HG02981 (cell line): ENCODE measurements around the gene FAM53B.
A peak's percentile ranks its signal among the peaks of the same experiment; 100 is the strongest.

Source experiments
- ATAC-seq: cut with Tn5 transposase; IDR thresholded peaks from one replicate; pipeline ENCODE4 v1.9.1; 2021; ENCODE audit warnings: mild to moderate bottlenecking, moderate library complexity; ENCODE audit not compliant: unreplicated experiment

The FAM53B gene

DNA sequence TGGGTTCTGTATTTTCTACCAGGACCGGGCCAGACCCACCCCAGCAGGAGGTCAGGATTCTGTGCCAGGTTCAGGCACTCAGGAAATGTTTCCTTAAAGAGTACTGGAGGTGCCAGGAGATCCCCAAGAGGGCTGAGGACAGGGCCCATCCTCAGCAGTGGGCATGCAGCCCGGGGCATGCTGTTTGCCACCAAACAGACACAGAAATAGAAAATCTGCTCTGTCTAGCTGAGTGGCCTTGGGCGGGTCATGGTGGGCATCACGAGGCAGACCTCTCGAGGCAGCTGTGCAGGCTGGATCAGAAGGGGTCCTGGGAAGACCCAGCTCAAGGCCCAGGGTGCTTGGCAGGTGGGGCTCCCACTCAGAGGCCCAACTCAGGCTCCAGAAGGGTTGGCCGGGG, 105.0 kb downstream of the FAM53B start:
- ATAC-seq, result no peak

DNA sequence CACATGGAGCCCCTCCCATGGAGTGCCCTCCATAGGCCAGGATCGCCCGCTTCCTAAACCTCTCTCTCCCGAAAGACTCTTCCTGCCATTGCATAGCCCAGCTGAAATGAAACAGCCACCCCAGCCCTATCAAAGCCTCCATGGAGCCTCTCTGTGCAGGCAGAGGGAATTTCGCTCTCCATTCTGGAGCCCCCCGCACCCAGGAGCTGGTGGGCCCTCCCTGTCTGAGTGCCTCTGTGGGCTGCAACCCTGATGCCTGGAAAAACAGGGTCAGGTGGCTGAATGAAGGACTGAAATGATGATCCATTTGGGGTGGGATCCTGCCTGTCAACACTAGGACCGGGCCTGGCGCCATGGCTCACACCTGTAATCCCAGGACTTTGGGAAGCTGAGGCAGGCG, 106.4 kb downstream of the FAM53B start:
- no peak for ATAC-seq

DNA sequence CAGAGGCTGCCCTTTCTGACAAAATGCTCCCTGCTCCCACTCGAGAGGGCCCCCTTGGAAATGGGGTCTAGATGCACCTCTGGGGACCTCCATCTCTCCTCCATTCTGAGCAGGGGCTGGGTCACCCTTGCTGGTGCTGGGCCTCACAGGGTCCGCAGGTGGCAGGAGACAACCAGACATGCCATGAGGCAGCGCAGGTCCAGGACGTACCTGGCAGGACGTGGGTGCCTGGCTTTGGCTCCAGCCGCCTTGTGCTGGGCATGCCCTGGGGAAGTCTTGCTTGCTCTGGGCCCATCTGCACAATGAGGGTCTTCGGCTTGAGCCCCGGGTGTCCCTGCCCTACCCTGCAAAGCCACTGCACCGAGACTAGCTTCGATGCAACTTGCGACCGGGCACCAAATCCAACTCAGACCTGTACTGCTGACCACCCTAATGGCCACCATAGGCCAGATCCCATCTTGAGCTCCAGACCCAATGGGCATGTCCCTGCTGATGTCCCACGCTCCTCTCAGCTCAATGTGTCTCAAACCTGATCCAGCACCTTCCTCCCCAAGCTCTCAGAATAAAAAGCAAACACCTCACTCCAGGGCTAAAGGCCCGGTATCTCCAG, 107.0 kb downstream of the FAM53B start:
- ATAC-seq, result no peak

DNA sequence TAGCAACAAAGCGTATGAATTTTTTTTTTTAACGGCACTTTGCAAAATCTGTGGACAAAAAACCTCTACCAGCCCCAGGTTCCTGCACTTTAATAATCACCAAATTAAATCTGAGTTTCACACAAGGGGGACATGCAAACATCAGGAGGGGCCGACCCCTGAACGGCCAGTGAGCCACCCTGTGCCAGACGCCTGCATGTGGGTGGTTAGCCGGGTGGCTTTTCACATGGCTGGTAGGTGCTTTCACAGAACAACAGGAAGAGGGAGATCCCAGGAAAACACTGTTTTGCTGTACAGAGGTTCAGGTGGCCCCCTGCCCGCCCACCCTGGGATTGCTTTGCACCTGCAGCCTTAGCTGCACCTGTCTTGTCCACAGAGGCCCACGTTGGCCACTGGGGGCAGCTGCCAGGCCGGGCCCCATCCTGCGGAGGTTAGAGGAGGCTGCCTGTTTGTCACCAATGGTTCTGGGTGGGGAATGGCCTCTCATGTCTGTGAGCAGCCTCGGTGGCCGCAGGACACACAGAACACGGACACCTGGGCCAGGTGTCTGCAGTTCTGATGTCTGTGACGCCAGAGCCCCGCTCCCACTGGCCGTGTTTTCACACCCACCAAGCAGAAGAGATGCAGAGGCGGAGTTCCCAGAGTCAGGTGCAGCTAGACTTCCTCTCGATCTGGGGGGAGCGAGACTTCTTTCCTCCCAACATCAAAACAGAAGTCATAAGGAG, 107.7 kb downstream of the FAM53B start:
- no peak for ATAC-seq

DNA sequence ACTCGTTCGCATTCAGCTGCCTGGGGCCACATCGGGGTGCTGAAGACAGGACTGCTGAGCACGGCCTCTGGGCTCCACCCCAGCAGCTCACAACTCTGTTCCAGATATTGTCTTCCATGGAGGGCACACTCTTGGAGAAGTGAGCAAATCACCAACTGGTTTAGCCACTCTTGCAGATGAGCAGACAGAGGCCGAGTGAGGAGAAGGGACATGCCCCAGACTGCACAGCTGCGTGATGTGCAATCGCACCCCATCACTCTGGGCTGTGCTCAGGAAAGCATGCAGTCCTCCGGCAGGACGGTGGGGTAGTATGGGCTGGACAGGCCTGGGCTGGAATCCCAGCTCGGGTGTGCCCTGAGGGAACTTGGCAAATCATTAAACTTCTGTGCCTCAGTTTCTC, 111.6 kb downstream of the FAM53B start:
- ATAC-seq, result no peak

DNA sequence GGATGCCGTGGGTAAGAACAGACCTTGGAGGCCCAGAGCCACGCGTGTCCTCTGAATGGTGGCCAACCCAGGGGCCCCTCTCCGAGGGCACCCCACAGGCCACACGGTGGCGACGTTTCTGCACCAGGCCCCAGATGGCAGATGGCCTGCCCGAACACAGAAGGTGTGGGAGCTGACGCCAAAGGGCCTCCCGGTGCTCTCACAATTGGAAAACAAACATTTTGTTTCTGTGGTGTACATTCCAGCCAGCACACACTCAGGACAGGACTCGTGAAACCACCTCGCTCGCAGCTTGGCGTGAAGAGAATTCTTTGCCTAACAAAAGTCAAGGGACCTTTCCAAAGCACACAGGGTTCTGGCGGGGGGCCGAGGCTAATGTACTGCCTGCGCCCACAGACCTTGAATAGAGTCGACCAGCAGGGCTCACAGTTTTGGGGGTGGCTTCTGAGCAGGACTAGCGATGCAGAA, 112.1 kb downstream of the FAM53B start:
- no peak for ATAC-seq

DNA sequence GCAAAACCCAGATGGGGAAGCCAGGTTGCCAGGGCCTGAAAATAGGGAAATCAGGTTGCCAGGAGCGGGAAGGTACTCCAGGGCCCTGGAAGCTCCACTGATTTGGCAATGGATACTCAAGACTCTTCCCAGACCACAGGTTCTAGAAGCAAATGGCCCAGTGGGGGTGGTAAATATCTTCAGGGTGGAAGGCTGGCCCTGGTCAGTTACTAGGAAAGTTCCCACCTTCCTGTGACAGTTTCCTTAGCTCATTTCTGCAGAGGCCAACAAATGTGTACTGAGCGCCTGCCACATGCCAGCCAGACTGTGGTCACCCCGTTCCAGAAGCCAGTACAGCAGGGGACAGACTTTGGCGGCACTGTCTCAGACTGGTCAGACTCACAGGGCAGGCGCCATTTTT, 113.6 kb downstream of the FAM53B start:
- no peak for ATAC-seq

DNA sequence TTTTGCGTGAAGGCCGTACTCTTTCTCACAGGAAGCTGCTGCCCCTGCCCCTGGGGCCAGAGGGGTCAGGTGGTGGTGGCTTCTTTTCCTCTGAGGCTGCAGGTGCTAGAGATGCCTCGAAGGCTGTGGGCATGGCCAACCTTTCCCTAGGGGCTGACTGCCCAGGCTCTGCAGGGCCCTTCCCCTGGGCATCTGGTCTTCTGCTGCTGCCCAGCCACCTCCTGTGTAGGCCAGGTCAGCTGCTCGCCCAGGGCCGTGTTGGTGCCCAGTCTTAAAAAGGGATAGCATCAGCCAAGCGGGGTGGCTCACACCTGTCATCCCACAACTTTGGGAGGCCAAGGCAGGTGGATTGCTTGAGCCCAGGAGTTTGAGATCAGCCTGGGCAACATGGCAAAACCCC, 114.3 kb downstream of the FAM53B start:
- no peak for ATAC-seq

DNA sequence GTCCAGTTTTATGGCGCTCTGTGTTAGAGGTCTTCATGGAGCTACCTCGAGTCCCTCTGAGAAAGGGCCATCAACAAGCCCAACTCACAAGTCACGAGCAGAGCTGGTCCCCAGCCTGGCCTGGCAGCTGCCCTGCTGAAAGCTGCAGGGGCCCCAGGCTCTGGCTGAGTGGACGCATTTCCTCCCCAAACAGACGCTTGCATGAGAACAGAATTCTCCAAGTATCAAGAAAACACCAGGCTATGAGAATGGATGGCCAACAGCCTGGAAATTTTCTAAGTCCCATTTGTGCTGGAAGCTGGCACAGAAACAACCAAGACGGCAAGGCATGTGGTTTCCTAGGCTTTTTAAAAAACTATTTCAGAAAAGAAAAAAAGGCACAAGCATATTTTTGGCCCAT, 114.8 kb downstream of the FAM53B start:
- ATAC-seq, result no peak

DNA sequence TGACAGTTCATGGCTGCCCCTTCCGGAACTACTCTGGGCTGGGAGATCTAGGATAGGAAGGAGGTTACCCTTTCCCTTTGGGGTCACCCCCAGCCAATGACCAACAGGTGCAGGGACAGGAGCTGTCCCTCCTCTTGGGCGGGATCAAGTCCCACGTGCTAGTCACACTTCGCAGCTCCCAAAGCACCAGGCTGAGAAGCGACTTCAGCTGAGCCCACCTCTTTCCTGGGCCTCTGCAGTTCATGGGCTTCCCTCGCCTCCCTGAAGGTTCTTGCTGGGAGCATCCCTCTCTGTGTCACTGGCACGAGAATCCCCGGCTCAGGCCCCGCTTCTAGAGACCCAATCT, 115.5 kb downstream of the FAM53B start:
- no peak for ATAC-seq

DNA sequence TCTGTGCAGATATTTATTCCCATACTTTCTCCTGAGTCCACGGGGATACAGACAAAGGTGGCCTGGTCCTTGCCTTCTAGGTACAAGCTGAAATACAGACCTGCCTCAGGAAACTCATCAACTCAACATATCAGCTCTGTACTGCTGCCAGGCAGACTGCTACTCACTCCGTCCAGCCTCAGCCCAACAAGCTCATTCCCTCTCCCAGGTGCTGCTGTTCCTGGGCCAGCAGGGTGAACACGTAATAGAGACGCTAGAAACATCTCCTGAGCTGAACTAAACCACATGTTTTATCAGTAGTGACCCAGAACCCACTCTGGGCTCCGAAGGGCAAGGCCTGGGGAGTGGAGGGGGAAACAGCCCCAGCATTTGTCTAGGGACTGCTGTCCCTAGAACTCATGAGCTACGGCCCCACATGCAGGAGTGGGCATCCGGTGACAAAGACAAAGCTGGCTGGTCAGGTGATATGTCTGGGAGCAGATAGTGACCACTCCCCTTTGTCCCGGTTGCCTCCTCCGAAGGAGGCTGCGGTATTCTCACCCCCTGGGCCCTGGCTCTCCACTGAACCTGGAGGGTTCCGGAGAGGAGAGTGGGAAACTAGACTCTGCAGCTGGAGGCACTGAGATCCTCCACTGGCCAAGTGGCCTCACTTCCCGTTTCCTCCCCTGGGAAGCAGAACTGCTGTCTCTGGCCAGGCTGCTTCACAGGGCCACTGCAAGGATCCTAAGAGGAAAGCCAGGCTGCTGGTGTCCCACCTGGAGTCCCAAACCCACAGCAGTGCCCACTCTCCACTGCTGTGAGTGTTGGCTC, 116.1 kb downstream of the FAM53B start:
- ATAC-seq, result no peak

DNA sequence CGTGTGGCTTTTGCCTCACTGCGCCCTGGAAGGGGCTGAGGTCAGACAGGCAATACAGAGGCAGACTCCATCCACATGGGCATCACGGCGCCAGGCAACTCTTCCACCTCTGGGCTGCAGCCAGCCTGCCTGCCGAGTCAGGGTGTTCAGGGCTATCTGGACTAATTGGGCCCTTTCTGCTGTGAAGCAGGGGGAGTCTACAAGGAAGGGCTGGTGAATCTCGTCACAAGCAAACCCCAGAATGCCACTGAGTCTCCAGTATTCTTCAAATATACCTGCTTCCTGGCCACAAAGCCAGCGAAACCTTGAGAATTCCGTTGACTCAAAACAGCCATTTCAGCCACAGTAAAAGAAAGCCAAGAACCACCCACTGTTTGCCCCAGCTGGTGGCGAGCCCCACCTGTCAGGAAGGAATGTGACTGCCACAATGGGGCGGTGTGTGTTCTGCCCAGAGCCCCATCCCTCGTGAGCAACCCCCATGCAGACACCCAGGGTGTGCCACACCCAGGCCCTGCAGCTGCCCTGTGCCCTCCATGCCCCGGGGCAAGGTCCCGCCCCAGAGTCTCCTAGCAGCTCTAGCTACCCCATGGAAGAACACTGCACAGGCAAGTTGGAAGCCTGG, 117.3 kb downstream of the FAM53B start:
- peak; percentile 67 for ATAC-seq

DNA sequence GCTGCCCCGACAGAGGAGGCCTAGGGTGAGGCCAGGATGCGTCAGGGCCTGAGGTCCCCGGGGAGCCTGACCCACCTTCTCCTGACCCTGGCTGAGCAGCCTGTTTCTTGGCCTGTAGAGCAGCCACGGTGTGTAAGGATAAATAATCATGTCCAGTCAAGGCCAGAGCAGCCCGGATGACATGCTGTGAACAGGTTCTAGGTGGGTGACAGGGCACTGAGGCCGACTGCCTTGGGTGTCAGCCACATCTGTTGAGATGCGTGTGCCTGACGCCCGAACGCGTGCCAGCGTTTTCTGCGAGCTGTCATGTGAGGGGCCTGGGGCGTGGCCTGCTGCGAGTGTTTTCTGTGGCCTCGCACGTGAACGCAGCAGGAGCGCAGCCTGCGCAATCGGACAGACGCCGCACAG, 118.3 kb downstream of the FAM53B start:
- ATAC-seq, result no peak

DNA sequence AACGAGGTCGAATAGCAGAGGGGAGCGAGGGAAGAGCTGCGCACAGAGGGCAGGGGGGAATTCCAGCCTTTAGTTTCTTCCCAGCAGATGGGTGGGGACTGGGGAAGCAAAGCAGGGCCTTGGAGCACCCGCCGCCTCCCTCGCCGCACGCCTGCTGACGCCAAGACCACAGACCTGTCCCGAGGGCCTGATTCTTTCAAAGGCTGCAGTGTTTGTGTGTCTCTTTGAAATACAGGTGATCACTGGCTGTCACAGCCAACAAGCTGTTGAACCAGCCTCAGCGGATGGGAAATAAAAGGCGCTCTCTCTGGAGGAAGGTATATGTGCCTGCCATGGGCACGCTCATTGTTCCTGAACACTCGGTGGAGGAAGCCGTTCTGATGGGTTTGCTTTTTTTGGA, 119.3 kb downstream of the FAM53B start:
- no peak for ATAC-seq

DNA sequence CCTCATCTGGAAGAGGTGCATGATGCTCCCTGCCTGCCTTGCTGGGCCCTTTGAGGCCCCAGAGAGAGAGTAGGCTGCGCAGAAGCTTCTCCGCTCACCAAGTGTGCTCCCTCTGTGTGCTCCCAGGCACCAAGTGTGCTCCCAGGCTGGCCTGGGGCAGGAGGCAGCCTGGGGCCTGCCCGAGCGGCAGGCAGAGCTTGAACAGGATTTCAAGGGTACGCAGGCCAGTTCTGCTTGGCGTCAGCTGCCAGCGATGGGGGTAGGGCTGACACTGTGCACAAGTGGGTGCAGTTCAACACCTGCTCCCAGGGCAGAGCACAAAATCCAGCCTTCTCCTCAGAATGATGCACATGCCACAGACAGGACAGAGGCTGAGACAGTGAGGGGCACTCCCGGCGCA, 119.7 kb downstream of the FAM53B start:
- no peak for ATAC-seq

DNA sequence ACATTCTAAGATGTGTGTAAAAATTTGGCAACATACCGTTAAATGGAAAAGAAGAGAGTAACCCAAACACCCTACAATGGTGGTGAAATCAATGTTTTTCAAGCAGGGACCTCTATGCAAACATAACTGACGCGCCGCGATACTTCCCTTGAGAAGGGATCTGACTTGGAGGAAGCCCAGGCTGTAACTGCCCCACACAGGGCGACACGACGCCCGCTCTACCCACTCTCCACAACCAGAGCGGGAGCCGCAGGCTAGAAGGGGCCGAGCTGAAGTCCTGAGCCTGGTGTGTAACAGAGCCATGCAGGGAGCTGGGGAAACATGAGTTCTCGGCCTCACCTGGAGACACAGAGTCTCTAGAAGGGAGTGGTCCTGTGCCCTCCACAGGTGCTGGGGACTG, 120.2 kb downstream of the FAM53B start:
- ATAC-seq, result no peak

DNA sequence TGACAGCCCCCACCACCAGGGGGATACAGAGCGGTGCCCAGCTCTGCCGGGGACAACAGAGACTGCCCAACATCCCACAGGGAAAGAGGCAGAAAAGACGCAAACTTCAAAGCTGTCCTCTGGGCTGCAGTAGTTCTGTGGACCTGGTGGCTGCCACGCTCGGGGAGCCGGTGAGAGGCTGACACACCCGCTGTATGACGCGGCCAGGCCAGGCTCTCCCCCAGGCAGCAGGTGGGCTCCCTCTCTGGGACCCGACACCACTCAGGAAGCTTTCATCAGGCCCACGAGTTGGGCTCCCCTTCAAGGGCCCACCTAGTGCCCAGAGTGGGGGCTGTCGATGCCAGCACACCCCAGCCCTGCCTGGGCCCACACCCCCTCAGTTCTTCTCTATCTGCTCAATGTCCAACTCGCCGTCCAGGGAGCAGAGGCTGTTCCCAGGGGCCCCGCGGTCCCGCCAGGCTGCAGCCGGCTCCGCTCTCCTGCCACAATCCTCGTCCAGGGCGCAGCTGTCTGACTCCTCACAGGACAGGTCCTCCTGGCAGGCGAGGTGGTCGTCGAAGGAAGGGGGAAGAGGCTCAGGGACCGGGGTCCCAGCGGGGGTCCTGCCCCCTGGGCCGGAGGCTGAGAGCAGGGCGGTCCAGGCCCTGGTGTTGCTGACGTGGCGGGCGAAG, 121.2 kb downstream of the FAM53B start:
- no peak for ATAC-seq

DNA sequence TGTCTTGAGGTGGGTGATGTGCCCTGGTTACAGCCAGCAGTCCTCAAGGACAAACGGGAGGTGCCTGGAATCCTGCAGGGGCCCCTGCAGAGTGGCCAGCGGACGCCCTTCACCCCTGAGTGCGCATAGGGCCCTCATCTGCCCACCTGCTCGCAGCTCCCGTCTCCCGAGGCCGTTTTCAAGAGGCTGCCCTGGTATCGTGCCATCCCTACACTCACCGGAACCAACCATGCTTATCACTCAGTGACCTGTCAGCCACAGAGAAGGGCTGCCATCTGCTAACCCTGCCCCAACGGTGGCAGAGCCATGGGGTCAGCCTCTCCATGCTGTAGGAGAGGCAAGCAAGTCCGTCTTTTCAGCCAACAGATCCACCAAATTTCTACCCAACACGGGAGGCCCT, 122.0 kb downstream of the FAM53B start:
- ATAC-seq, result no peak

DNA sequence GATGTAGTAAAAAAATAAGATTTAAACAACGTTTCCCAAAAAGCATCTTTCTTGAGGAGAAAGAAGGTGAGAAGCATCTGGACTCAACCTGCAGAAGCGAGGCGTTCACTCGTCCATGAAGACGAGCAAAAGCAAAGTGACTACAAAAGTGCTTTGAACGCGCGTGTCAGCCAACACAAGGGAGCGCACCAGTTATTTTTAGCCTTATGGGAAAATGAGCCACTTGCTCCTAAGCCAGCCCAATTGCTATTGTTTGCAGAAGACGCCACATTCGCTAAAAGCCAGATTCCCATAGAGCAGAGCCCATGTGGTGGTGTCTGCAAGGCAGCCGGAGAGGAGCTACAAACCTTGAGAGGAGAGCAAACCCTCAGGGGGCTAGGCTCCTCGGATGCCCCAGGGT, 122.5 kb downstream of the FAM53B start:
- no peak for ATAC-seq

DNA sequence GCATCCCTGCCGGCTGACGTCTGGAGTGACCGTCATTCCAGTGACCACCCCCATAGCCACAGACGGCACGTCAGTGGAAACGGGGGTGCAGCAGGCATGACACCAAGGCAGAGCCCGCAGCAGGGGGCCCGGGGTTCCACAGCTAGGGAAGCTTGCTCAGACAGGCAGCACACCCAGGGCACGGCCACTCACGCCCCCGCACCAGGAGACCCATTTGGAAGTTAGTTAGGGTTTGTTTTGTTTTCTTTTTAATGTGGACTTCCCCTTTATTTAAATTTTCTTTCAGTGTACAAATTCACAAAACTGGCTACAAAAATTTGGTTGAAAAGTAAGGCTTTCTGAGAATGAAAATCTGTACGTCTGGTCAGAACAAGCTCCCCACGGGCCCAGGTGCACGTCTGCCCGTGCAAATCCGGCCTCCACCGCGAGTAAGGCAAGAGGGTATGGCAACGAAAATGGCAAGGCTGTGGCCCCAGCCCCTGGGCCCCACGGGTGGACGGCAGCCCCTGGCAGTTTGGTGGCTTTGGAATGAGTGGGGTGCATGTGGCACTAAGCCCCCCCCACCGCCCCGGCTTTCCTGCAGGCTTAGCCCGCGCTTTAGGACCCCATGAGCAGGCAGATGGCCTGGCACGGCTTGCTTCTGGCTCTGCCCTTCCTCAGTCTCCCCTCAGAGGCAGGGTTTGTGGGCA, 124.2 kb downstream of the FAM53B start:
- ATAC-seq, result peak; percentile 45

DNA sequence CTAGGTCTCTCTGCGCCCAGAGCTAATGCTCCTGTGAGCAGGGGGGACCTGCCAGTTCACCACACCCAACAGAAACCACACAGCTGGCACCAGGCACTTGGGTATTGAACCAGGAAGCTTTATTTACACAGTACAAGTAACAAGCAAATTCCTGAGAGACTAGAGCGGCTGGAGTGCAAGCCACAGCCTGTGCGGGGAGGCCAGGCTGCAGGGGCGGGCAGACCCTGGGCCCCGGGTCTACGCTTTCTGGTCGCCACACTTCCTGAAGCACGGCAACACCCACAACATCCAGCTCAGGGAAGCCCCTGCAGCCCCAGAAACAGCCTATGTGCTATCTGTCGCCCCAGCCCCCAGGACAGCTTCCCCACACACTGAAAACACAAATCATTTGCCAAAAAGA, 125.0 kb downstream of the FAM53B start:
- no peak for ATAC-seq
